HuH-7.5 (cell line): Measurements from ENCODE around the gene PHF2.

Experiments used
- DNase-seq: peaks from one replicate; pipeline ENCODE4 v3.0.0; 2011; ENCODE audit warnings: low spot score

Gene PHF2

GRCh38 chr9:93601063-93601462 lies 24.7 kb downstream of the PHF2 start:
- DNase-seq, result no peak

GRCh38 chr9:93601666-93602065 lies 25.3 kb downstream of the PHF2 start:
- no peak for DNase-seq

- DNase-seq, result no peak
Observed at GRCh38 chr9:93603011-93603410, 26.6 kb downstream of the PHF2 start.

- no peak for DNase-seq
Observed at GRCh38 chr9:93603906-93604326, 27.5 kb downstream of the PHF2 start.

- DNase-seq, result no peak
Observed at GRCh38 chr9:93606187-93606586, 29.8 kb downstream of the PHF2 start.

GRCh38 chr9:93610206-93610605 lies 33.8 kb downstream of the PHF2 start:
- DNase-seq, result no peak

GRCh38 chr9:93612052-93612795 lies 35.8 kb downstream of the PHF2 start:
- DNase-seq, result no peak

- DNase-seq, result no peak
Observed at GRCh38 chr9:93612796-93613154, 36.4 kb downstream of the PHF2 start.

GRCh38 chr9:93613174-93613573 lies 36.8 kb downstream of the PHF2 start:
- no peak for DNase-seq

GRCh38 chr9:93613791-93614190 lies 37.4 kb downstream of the PHF2 start:
- no peak for DNase-seq

GRCh38 chr9:93614830-93615468 lies 38.6 kb downstream of the PHF2 start:
- no peak for DNase-seq

- DNase-seq, result no peak
Observed at GRCh38 chr9:93616044-93616443, 39.7 kb downstream of the PHF2 start.

GRCh38 chr9:93617273-93617672 lies 40.9 kb downstream of the PHF2 start:
- DNase-seq, result no peak

GRCh38 chr9:93619272-93619775 lies 42.9 kb downstream of the PHF2 start:
- DNase-seq, result no peak

GRCh38 chr9:93620041-93620506 lies 43.7 kb downstream of the PHF2 start:
- no peak for DNase-seq

- no peak for DNase-seq
Observed at GRCh38 chr9:93620881-93621820, 44.8 kb downstream of the PHF2 start.

- DNase-seq, result no peak
Observed at GRCh38 chr9:93621922-93622321, 45.5 kb downstream of the PHF2 start.

GRCh38 chr9:93622691-93623090 lies 46.3 kb downstream of the PHF2 start:
- no peak for DNase-seq

GRCh38 chr9:93623753-93624152 lies 47.4 kb downstream of the PHF2 start:
- DNase-seq, result no peak

- no peak for DNase-seq
Observed at GRCh38 chr9:93624431-93624834, 48.0 kb downstream of the PHF2 start.

GRCh38 chr9:93624977-93625376 lies 48.6 kb downstream of the PHF2 start:
- no peak for DNase-seq

GRCh38 chr9:93629920-93630319 lies 53.5 kb downstream of the PHF2 start:
- no peak for DNase-seq
